ENCODE results near the gene MYRIP.

DNA sequence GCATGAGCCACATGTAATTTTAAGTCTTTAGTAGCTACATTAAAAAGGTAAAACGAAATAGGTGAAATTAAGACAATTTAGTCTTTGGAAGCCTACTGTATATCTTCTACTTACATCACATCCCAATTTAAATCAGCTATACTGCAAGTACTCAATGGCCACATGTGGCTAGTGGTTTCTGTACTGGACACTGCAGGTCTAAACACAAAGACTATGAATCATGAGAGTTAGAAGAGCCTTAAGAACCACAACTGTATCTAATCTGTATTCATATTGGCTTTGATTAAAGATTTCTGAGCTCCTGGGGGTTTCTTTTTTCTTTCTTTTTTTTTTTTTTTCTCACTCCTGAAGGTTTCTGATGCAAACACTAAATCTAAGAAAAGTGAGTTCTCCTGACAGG lies 497.8 kb downstream of the MYRIP start:
- TF ChIP-seq, protein P1, sequence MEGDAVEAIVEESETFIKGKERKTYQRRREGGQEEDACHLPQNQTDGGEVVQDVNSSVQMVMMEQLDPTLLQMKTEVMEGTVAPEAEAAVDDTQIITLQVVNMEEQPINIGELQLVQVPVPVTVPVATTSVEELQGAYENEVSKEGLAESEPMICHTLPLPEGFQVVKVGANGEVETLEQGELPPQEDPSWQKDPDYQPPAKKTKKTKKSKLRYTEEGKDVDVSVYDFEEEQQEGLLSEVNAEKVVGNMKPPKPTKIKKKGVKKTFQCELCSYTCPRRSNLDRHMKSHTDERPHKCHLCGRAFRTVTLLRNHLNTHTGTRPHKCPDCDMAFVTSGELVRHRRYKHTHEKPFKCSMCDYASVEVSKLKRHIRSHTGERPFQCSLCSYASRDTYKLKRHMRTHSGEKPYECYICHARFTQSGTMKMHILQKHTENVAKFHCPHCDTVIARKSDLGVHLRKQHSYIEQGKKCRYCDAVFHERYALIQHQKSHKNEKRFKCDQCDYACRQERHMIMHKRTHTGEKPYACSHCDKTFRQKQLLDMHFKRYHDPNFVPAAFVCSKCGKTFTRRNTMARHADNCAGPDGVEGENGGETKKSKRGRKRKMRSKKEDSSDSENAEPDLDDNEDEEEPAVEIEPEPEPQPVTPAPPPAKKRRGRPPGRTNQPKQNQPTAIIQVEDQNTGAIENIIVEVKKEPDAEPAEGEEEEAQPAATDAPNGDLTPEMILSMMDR (IDR thresholded peaks at IDR 0.05; ENCODE audit: insufficient read depth, low read length, poor library complexity, severe bottlenecking) = no peak
- no peak for TF ChIP-seq EZH2phosphoT487 (conservative IDR thresholded peaks at IDR 0.05; ENCODE audit: low read length)

Data from SU-DHL-6 (cell line).